HUES6 (cell line): Measurements from ENCODE around the gene LSM4.
A peak's percentile ranks its signal among the peaks of the same experiment; 100 is the strongest.
"Not testable (repeated sequence)": the region's sequence is repeated elsewhere in the genome, so short reads cannot be mapped to it uniquely, and the experiment has no call there.

Experiments
- H3K27ac ChIP-seq: 2 replicates; pipeline ENCODE4 v1.7.0; 2013; ENCODE audit warnings: low read depth, mild to moderate bottlenecking, low read length, inconsistent platforms
- H3K27me3 ChIP-seq: 2 replicates; pipeline ENCODE4 v1.6.1; 2013; ENCODE audit warnings: low read length; ENCODE audit not compliant: control insufficient read depth, insufficient read depth
- H3K36me3 ChIP-seq: 2 replicates; pipeline ENCODE4 v1.6.1; 2013; ENCODE audit warnings: low read length; ENCODE audit not compliant: control insufficient read depth, insufficient read depth
- H3K4me1 ChIP-seq: 2 replicates; pipeline ENCODE4 v1.6.1; 2013; ENCODE audit warnings: low read length; ENCODE audit not compliant: control insufficient read depth, insufficient read depth
- H3K4me3 ChIP-seq: 2 replicates; pipeline ENCODE4 v1.5.1; 2013; ENCODE audit warnings: low read depth, low read length
- H3K9ac ChIP-seq: one replicate; pipeline ENCODE4 v1.6.1; 2013; ENCODE audit warnings: mild to moderate bottlenecking, low read length
- H3K9me3 ChIP-seq: 2 replicates; pipeline ENCODE4 v1.6.1; 2013; ENCODE audit warnings: low read depth, low read length; ENCODE audit not compliant: control insufficient read depth, insufficient read depth

LSM4 gene

DNA sequence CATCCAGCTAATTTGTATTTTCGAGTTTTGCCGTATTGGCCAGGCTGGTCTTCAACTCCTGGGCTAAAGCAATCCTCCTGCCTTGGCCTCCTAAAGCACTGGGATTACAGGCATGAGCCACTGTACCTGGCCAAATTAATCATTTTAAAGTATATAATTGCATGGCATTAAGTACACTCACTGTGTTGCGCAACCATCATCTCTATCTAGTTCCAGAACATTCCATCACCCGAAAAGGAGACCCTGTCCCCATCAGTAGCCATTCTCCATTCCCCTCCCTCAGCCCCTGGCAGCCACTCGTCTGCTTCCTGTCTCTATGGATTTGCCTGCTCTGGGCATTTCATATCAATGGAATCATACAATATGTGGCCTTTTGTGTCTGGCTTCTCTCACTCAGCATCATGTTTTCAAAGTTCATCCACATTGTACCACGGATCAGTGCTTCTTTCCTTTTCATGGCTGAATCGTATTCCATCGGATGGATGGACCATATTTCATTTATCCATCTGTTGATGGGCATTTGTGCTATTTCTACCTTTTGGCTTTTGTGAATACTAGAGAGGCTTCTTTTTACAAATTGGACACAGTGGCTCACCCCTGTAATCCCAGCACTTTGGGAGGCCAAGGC lies 30.6 kb upstream of the LSM4 start:
- H3K36me3 ChIP-seq: peaks cover 21% of the 10 kb centered on the region
- no peaks in the 10 kb centered on the region for H3K27me3 ChIP-seq
- no peak overlapping the region for H3K9ac ChIP-seq
- H3K9me3 ChIP-seq: peaks cover 6% of the 10 kb centered on the region
- H3K4me3 ChIP-seq: no peak overlapping the region
- H3K4me1 ChIP-seq: no peaks in the 10 kb centered on the region
- H3K27ac ChIP-seq: no peak overlapping the region

DNA sequence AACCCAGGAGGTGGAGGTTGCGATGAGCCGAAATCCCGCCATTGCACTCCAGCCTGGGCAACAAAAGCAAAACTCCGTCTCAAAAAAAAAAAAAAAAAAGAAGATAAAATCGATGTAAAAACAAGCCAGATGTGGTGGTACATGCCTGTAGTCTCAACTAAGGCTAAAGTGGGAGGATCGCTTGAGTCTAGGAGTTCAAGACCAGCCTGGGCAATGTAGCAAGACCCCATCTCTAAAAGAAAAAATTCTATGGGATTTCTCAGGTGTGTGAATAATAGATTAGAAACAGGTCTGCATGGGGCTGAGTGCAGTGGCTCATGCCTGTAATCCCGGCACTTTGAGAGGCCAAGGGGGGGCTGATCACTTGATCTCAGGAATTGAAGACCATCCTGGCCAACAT lies 28.7 kb upstream of the LSM4 start:
- Histone ChIP-seq H3K4me1 (no peaks in the 10 kb centered on the region), H3K9me3 (no peaks in the 10 kb centered on the region), H3K9ac (no peak overlapping the region), H3K27me3 (no peaks in the 10 kb centered on the region), H3K27ac (no peak overlapping the region), H3K4me3 (no peak overlapping the region), H3K36me3 (peaks cover 8% of the 10 kb centered on the region)

DNA sequence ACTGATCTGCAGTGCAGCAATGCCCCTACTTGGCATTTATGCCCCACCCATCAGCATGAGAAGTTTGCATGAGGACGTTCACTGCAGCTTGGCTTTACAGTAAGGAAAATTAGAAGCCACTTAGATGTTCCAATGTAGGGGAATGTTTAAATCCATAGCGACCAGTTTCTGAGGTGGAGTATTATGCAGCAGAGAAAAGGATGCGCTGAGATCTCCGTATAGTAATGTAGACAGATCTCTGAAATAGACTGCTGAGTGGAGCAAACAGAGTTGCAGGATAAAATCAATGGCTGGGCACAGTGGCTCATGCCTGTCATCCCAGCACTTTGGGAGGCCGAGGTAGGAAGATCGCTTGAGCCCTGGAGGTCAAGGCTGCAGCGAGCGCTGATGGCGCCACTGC lies 27.6 kb upstream of the LSM4 start:
- Histone ChIP-seq H3K36me3 (peaks cover 2% of the 10 kb centered on the region; the same call in 1 of the 2 replicates), H3K9ac (no peak overlapping the region), H3K27ac (no peak overlapping the region), H3K4me1 (0 out of 2 replicates have a peak, but pooled peaks cover 3% of the 10 kb centered on the region), H3K4me3 (no peak overlapping the region), H3K27me3 (no peaks in the 10 kb centered on the region), H3K9me3 (no peaks in the 10 kb centered on the region)

DNA sequence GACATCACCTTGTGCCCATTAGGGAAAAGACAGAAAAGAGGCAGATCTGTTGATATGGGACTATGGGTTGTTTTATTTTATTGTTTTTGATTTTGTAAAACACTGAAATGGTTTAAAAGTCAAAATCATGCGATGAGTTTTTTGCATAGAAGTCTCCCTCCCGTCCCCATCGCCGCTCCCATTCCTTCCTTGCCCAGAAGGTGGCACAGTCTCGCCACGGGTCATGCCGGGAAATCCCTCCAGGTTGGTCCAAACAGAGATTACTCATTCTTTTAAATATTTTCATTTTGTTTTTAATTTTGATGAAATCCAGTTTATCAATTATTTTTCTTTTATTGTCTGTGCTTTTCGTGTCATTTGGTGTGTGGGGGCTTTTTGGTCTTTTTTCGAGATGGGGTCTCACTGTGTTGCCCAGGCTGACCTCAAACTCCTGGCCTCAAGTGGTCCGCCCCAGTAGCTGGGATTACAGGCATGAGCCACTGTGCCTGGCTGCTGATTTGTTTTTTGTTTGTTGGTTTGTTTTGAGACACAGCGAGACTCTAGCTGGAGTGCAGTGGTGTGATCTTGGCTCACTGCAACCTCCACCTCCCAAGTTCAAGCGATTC lies 26.8 kb upstream of the LSM4 start:
- Histone ChIP-seq H3K36me3 (0 out of 2 replicates have a peak, but pooled peaks cover 5% of the 10 kb centered on the region), H3K27ac (no peak overlapping the region), H3K4me3 (no peak overlapping the region), H3K4me1 (peaks cover 8% of the 10 kb centered on the region), H3K27me3 (no peaks in the 10 kb centered on the region), H3K9ac (no peak overlapping the region), H3K9me3 (no peaks in the 10 kb centered on the region)

DNA sequence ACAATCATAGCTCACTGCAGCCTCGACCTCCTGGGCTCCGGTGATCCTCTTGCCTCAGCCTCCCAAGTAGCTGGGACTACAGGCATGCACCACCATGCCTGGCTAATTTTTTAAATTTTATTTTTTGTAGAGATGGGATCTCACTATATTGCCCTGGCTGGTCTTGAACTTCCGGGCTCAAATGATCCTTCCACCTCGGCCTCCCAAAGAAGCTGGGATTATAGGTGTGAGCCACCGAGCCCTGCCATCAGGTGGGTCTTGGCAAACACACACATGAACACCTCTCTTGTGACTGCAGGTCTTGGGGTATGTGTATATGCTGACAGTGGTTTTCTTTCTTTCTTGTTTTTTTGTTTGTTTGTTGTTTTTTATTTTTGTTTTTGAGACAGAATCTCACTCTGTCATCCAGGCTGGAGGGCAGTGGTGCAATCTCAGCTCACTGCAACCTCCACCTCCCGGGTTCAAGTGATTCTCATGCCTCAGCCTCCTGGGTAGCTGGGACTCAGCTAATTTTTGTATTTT lies 26.0 kb upstream of the LSM4 start:
- H3K4me1 ChIP-seq: peaks cover 16% of the 10 kb centered on the region
- not testable (repeated sequence) for H3K36me3 ChIP-seq, H3K4me3 ChIP-seq, H3K9me3 ChIP-seq, H3K27me3 ChIP-seq, H3K9ac ChIP-seq, H3K27ac ChIP-seq

DNA sequence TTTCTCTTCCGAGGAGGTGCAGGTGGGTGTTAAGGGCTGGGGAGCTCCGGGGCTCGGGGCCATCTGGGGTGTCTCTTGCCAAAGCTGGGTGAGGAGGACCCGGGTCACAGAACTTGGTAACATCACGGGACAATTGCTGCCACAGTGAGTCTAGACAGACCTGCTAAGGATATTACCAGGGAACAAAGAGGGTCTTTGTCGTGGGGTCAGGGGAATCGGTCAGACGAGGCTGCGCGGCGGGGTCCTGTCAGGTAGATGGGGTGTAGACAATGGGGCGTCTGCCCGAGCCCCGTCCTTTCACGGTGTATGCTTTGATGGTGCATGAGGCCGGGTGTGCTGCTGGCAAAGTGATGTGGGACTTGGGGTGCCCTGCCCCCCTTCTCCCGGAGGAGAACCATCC lies 25.3 kb upstream of the LSM4 start:
- no peaks in the 10 kb centered on the region for H3K27me3 ChIP-seq
- peaks cover 4% of the 10 kb centered on the region; the same call in 1 of the 2 replicates for H3K36me3 ChIP-seq
- peaks cover 17% of the 10 kb centered on the region for H3K4me1 ChIP-seq
- no peaks in the 10 kb centered on the region for H3K9me3 ChIP-seq
- H3K4me3 ChIP-seq: no peak overlapping the region
- H3K9ac ChIP-seq: no peak overlapping the region
- no peak overlapping the region for H3K27ac ChIP-seq

DNA sequence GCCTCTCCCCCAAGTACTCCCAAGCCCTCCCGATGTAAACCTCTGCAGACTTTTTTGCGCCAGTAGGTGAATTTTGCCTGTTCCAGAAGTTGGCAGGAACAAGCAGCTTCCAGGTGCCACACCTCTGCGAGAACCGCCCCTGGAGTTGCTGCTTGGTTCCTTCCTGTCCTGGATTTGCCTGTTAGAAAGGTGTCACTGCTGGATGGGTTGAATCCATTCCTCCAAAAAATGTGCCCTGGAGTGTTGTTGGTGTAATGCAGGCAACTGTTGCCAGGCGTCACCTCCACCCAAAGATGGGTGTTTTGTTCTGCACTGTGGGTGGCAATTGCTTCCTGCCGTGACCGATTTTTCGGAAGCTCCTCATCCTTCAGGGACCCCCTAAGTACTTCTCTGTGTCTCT lies 23.2 kb upstream of the LSM4 start:
- no peak overlapping the region for H3K4me3 ChIP-seq
- no peak overlapping the region for H3K27ac ChIP-seq
- H3K9me3 ChIP-seq: no peaks in the 10 kb centered on the region
- peaks cover 23% of the 10 kb centered on the region for H3K4me1 ChIP-seq
- no peak overlapping the region for H3K9ac ChIP-seq
- H3K36me3 ChIP-seq: peaks cover 6% of the 10 kb centered on the region; the same call in 1 of the 2 replicates
- H3K27me3 ChIP-seq: no peaks in the 10 kb centered on the region

DNA sequence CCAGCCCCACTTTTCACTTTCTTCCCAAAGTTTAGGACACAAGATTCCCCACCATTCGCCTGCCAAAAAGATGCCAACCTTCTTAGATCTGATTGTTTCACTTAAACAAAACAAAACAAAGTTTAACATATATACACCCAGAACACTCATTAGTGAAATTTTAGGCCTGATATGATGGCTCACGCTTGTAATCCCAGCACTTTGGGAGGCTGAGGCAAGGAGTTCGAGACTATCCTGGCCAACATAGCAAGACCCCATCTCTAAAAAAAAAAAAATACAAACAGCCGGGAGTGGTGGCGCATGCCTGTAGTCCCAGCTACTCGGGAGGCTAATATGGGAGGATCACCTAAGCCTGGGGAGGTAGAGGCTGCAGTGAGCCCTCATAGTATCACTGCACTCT lies 22.4 kb upstream of the LSM4 start:
- Histone ChIP-seq H3K36me3 (peaks cover 6% of the 10 kb centered on the region; the same call in 1 of the 2 replicates), H3K27me3 (no peaks in the 10 kb centered on the region), H3K9ac (peak overlapping the region; percentile 17), H3K4me1 (peaks cover 25% of the 10 kb centered on the region), H3K9me3 (no peaks in the 10 kb centered on the region), H3K4me3 (no peak overlapping the region), H3K27ac (peak overlapping the region; percentile 13; the same call in 1 of the 2 replicates)

DNA sequence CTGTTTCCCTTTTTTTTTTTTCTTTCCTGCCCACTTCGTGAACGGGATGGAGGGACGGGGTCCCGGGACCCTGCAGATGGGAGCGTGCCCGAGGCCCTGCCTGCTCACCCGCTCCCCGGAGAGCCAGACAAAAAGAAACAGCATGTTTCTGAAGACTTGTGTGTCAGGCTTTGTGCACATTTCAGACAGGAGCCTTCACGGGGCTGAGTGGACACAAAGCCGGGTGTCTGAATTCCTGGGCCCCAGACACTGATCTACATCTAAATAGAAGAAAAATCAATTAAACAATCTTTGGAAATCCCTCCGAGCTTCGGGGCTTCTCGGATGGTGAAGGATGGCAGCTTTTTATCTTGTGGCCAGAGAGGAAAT lies 21.7 kb upstream of the LSM4 start:
- Histone ChIP-seq H3K27me3 (no peaks in the 10 kb centered on the region), H3K4me1 (peaks cover 30% of the 10 kb centered on the region), H3K36me3 (peaks cover 6% of the 10 kb centered on the region; the same call in 1 of the 2 replicates), H3K27ac (peak overlapping the region; percentile 13; the same call in 1 of the 2 replicates), H3K9me3 (no peaks in the 10 kb centered on the region), H3K4me3 (no peak overlapping the region), H3K9ac (peak overlapping the region; percentile 17)

DNA sequence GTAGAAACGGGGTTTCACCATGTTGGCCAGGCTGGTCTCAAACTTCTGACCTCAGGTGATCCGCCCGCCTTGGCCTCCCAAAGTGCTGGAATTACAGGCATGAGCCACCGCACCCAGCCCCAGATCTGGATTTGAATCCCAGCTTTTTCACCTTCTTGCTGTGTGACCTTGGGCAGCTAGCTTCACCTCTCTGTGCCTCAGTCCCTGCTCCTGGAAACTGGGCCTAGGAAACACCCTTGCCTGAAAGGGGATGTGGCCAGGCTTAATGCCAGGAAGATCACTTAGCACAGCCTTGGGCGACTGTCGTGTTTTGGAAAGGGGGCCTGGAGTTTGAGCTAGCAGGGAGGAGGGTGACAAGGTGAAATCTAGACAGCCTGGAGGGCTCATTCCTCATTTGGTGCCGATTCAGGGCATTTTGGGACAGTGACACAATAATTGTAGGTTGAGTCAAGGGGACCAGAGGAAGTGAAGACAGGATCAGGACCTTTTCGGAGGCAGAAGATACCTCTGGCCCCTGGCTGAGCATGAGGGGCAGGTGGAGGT lies 19.3 kb upstream of the LSM4 start:
- Histone ChIP-seq H3K27me3 (no peaks in the 10 kb centered on the region), H3K4me1 (peaks cover 30% of the 10 kb centered on the region), H3K4me3 (no peak overlapping the region), H3K9ac (no peak overlapping the region), H3K9me3 (no peaks in the 10 kb centered on the region), H3K36me3 (peaks cover 6% of the 10 kb centered on the region; the same call in 1 of the 2 replicates), H3K27ac (no peak overlapping the region)
